Omental fat pad (tissue), 4 donors: ENCODE data around the gene TRIM67. TPM values are rescaled to one million over a fixed set of nuclear protein-coding genes. Genes with fewer than 3 reads are reported as not detected.
"Not testable (repeated sequence)": the region's sequence is repeated elsewhere in the genome, so short reads cannot be mapped to it uniquely, and the experiment has no call there.

Source experiments
- ATAC-seq: fragments of 150-250 bp; one replicate; pipeline ENCODE4 v1.9.1; 2016; ENCODE audit warnings: mild to moderate bottlenecking, moderate library complexity; ENCODE audit not compliant: low FRiP score
- DNase-seq: peaks from one replicate; pipeline ENCODE4 v3.0.0-alpha.2; 2019; ENCODE audit warnings: low spot score
- total RNA-seq, 4 donors: library from RNA; depleted of rRNA; stranded (reverse); fragments of >200 nt; gene quantifications; one replicate each; pipeline ENCODE4 v1.1.0, GENCODE V29; 2016
- TF ChIP-seq, protein P1 (sequence below), 3 donors: fragments of 450-650 bp; IDR thresholded peaks; one replicate each; pipeline ENCODE4 v1.5.1; 2016 to 2017; ENCODE audit warnings: antibody characterized with exemption in 3 of 3, mild to moderate bottlenecking in 3 of 3, moderate library complexity in 2 of 3

TRIM67 gene
- total RNA-seq, 4 donors from 2014 or later: 0.06 to 0.32 TPM; not detected in 2

DNA sequence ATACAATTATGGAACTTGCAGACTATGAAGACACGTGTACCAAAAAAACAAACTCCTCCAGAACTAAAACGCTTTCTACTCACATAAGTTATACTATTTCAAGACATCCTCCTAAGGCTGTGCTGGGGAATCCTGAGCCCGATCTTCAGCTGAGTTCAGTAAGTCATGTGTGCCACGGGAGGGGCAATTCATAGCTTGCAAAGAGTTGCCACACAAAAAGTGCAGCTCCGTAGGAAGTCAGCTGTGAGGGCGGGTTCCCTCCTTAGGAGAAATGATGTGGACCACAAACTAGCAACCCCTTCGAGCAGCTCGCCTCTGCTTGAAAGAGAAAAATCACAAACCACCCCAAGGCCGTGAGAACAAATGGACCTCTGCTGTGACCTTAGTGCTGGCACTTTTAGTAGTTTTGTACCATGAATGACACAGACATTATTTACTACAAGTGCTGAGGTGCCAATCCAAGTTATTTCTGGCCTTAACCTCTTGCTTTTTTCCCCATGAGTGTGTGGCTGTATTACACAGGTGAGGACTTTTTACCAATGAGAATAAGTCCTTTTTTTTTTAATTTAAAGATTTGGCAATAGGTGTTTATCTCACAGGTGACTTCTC is 35.8 kb upstream of the TRIM67 start:
- ATAC-seq (no peak), DNase-seq (no peak)
- TF ChIP-seq, protein P1, sequence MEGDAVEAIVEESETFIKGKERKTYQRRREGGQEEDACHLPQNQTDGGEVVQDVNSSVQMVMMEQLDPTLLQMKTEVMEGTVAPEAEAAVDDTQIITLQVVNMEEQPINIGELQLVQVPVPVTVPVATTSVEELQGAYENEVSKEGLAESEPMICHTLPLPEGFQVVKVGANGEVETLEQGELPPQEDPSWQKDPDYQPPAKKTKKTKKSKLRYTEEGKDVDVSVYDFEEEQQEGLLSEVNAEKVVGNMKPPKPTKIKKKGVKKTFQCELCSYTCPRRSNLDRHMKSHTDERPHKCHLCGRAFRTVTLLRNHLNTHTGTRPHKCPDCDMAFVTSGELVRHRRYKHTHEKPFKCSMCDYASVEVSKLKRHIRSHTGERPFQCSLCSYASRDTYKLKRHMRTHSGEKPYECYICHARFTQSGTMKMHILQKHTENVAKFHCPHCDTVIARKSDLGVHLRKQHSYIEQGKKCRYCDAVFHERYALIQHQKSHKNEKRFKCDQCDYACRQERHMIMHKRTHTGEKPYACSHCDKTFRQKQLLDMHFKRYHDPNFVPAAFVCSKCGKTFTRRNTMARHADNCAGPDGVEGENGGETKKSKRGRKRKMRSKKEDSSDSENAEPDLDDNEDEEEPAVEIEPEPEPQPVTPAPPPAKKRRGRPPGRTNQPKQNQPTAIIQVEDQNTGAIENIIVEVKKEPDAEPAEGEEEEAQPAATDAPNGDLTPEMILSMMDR (IDR thresholded peaks at IDR 0.05): no peak

DNA sequence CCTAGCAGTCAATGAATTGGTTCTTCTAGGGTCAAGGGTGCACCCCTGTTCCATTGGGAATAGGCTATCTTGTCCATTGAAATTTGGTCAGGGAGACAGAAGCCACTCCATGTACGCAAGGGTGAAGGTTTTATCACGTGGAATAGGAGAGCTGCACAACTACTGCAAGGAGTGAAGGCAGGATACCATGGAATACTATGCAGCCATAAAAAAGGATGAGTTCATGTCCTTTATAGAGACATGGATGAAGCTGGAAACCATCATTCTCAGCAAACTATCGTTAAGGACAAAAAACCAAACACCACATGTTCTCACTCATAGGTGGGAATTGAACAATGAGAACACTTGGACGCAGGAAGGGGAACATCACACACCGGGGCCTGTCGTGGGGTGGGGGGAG is 34.8 kb upstream of the TRIM67 start:
- not testable (repeated sequence) for ATAC-seq, DNase-seq

DNA sequence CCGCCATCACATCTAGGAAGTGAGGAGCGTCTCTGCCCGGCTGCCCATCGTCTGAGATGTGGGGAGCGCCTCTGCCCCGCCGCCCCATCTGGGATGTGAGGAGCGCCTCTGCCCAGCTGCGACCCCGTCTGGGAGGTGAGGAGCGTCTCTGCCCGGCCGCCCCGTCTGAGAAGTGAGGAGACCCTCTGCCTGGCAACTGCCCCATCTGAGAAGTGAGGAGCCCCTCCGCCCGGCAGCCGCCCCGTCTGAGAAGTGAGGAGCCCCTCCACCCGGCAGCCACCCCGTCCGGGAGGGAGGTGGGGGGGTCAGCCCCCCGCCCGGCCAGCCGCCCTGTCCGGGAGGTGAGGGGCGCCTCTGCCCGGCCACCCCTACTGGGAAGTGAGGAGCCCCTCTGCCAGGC is 33.4 kb upstream of the TRIM67 start:
- ATAC-seq, DNase-seq: not testable (repeated sequence)

DNA sequence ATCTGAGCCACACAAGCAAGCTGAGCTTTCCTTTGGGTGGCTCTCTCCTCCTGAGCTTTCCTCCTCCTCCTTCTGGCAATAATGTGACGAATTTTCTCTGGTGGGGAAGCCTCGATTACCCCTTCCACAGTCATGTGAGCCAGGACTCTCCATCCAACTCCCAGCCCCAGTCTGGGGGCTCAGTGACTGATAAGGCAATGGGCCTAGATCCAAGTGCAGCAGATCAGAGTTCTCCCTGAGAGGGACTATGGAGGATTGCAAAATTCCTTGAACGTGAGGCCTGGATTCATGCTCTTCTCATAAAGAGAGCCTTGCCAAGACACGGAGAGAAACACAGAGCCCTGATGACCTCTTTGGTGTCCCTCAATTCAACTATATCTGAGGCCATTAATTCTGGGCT is 31.3 kb upstream of the TRIM67 start:
- TF ChIP-seq, protein P1 (IDR thresholded peaks at IDR 0.05): no peak
- no peak for DNase-seq

DNA sequence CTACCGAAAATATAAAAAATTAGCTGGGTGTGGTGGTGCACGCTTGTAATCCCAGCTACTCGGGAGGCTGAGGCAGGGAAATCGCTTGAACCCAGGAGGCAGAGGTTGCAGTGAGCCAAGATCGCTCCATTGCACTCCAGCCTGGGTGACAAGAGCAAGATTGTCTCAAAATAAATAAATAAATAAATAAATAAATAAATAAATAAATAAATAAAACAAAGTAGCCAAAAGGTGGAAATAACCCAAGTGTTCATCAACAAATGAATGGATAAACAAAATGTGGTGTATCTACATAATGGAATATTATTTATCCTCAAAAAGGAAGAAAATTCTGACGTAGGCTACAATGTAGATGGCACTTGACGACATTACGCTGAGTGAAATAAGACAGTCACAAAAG is 29.3 kb upstream of the TRIM67 start:
- not testable (repeated sequence) for DNase-seq, ATAC-seq

More for the DNA sequence above, 31.3 kb upstream of the TRIM67 start:
- ATAC-seq: no peak

DNA sequence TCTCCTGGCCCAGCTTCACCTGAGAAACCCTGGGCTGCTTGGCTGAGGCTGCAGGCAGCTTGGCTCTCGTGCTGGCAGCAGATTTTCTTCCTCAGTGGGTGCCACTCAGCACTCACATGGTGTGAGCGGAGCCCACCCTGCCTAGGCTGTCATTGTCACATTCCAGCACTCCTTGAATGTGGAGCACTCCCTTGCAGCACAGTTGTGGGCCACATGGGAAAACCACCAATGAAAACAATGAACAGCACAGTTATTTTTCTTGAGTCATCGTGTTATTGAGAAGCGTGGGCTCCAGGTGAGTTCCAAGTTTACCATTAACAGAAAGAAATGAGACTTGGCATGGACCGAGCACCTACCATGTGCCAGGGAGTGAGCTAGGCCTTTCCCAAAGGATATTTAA is 27.2 kb upstream of the TRIM67 start:
- ATAC-seq (no peak), DNase-seq (no peak)
- TF ChIP-seq, protein P1 (IDR thresholded peaks at IDR 0.05): no peak

DNA sequence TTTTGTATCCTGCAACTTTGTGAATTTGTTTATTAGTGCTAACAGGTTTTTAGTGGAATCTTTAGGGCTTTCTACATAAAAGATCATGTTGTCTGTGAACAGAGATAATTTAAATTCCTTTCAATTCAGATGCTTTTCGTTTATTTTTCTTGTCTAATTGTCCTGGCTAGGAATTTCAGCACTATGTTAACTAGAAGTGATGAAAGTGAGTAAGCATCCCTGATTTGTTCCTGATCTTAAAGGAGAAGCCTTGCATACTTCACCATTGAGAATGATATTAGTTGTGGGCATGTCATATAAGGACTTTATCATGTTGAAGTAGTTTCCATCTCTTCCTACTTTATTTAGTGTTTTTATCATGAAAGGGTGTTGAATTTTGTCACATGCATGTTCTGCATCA is 23.6 kb upstream of the TRIM67 start:
- DNase-seq (no peak), ATAC-seq (no peak)
- TF ChIP-seq, protein P1 (IDR thresholded peaks at IDR 0.05): no peak

DNA sequence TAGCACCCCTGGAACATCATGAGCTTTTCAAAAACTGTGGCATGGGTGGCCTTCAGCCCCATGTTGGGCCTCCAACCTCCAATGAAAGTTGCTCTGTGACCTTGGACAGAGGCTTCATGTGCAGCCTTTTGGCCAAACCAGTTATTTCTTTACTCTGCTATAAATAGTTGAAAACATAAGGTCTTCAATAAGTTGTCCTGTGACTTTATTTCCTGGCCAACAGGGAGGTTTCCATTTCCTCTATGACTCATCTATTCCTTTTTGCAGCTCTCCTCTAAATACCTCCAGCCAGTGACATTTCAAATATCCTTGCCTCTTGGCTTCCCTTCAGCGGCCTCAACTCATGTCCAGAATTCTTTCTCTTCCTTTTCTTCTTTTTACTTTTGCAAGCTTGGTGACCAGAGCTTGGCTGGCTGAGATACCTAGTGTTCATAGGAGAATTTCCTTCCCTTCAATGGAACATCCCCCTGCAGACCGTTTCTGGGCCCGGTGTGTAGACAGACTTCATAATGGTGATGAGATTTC is 22.7 kb upstream of the TRIM67 start:
- TF ChIP-seq, protein P1 (IDR thresholded peaks at IDR 0.05): no peak
- DNase-seq (no peak), ATAC-seq (no peak)
